ENCODE results near the gene NR4A3. TPM values are rescaled to one million over a fixed set of nuclear protein-coding genes. Genes with fewer than 3 reads are reported as not detected.
A peak's percentile ranks its signal among the peaks of the same experiment; 100 is the strongest.

NR4A3 gene
- polyA plus RNA-seq, 1 of the 3 experiments (the other 2 are of a cell fraction): 1.3 TPM

- H3K36me3 ChIP-seq (replicated peaks in 1 of 2; ENCODE audit: control insufficient read depth in 1 of 2, insufficient read depth in 2 of 2, low read length in 1 of 2): no peaks in the 10 kb centered on the region
- H2AFZ ChIP-seq (ENCODE audit: low read depth): peak overlapping the region; percentile 84; the same call in 1 of the 2 replicates
- H3K79me2 ChIP-seq (ENCODE audit: insufficient read depth): no peaks in the 10 kb centered on the region; the same call in 1 of the 2 replicates
- DNase-seq: peak; percentile 66
- no peaks in the 10 kb centered on the region for H3K9me3 ChIP-seq
- H3K9me2 ChIP-seq: no peaks in the 10 kb centered on the region
- H3K27ac ChIP-seq (ENCODE audit: low read depth in 2 of 2, low read length in 1 of 2): no peak overlapping the region; a peak in 1 of 4 replicates
- peak overlapping the region; percentile 95 for H3K4me2 ChIP-seq
- peak overlapping the region; percentile 91 to 97 for H3K4me3 ChIP-seq (ENCODE audit: low read depth in 2 of 2, low read length in 1 of 2)
- H3K9ac ChIP-seq: 0 out of 2 replicates have a peak overlapping the region, but pooled peaks have one; percentile 88
- no peak for TF ChIP-seq RCOR1 (IDR thresholded peaks at IDR 0.05; ENCODE audit: low read length)
- no peak for TF ChIP-seq POLR2AphosphoS5 (IDR thresholded peaks at IDR 0.05; ENCODE audit: low read depth, low read length)
- TF ChIP-seq, protein P1, sequence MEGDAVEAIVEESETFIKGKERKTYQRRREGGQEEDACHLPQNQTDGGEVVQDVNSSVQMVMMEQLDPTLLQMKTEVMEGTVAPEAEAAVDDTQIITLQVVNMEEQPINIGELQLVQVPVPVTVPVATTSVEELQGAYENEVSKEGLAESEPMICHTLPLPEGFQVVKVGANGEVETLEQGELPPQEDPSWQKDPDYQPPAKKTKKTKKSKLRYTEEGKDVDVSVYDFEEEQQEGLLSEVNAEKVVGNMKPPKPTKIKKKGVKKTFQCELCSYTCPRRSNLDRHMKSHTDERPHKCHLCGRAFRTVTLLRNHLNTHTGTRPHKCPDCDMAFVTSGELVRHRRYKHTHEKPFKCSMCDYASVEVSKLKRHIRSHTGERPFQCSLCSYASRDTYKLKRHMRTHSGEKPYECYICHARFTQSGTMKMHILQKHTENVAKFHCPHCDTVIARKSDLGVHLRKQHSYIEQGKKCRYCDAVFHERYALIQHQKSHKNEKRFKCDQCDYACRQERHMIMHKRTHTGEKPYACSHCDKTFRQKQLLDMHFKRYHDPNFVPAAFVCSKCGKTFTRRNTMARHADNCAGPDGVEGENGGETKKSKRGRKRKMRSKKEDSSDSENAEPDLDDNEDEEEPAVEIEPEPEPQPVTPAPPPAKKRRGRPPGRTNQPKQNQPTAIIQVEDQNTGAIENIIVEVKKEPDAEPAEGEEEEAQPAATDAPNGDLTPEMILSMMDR (IDR thresholded peaks at IDR 0.05): peak; percentile 48
- H3K27me3 ChIP-seq (ENCODE audit: insufficient read depth): no peaks in the 10 kb centered on the region
- CTCF ChIA-PET: interaction anchor here (1.0 kb wide), 2 partner anchors 14 to 526 kb away, joined by 4 to 5 read pairs; no protein-coding TSS in a partner anchor
- peaks cover 0 to 9% of the 10 kb centered on the region in 2 experiments; a peak in 1 of 4 replicates for H3K4me1 ChIP-seq (ENCODE audit: control insufficient read depth in 1 of 2, insufficient read depth in 2 of 2, low read depth in 1 of 2, low read length in 1 of 2)
- 89% methylated on average over 29 of the region's 56 CpGs for WGBS (ENCODE audit: low lambda C conversion rate)
- peaks cover 23% of the 10 kb centered on the region for H3F3A ChIP-seq (replicated peaks; ENCODE audit: insufficient read depth)
- no peaks in the 10 kb centered on the region; the same call in 1 of the 2 replicates for H4K20me1 ChIP-seq (ENCODE audit: insufficient read depth)
- POLR2A ChIA-PET: no interaction called here
Observed at GRCh38 chr9:99824378-99825171, 2.9 kb downstream of the NR4A3 start.

GRCh38 chr9:99825172-99826046 is 3.7 kb downstream of the NR4A3 start:
- Histone ChIP-seq H3K79me2 (ENCODE audit: insufficient read depth) (no peaks in the 10 kb centered on the region; the same call in 1 of the 2 replicates), H3K9me3 (no peaks in the 10 kb centered on the region), H3K27ac (ENCODE audit: low read depth in 2 of 2, low read length in 1 of 2) (no peak overlapping the region), H3K36me3 (replicated peaks in 1 of 2; ENCODE audit: control insufficient read depth in 1 of 2, insufficient read depth in 2 of 2, low read length in 1 of 2) (no peaks in the 10 kb centered on the region), H3K4me2 (no peak overlapping the region), H3K4me1 (ENCODE audit: control insufficient read depth in 1 of 2, insufficient read depth in 2 of 2, low read depth in 1 of 2, low read length in 1 of 2) (peaks cover 0 to 9% of the 10 kb centered on the region in 2 experiments; a peak in 1 of 4 replicates), H3K27me3 (ENCODE audit: insufficient read depth) (no peaks in the 10 kb centered on the region), H3K9ac (no peak overlapping the region), H4K20me1 (ENCODE audit: insufficient read depth) (no peaks in the 10 kb centered on the region; the same call in 1 of the 2 replicates), H3F3A (replicated peaks; ENCODE audit: insufficient read depth) (peaks cover 20% of the 10 kb centered on the region), H2AFZ (ENCODE audit: low read depth) (no peak overlapping the region), H3K4me3 (ENCODE audit: low read depth in 2 of 2, low read length in 1 of 2) (no peak overlapping the region), H3K9me2 (no peaks in the 10 kb centered on the region)
- no peak for DNase-seq
- ChIA-PET POLR2A (no interaction called here), CTCF (interaction anchor here (0.7 to 1.0 kb wide), 4 partner anchors 13 to 527 kb away, joined by 3 to 5 read pairs (median 4); no protein-coding TSS in a partner anchor)
- WGBS (ENCODE audit: low lambda C conversion rate): 94% methylated on average over 37 of the region's 44 CpGs
- TF ChIP-seq JUND (IDR thresholded peaks at IDR 0.05) (no peak), SIN3A (IDR thresholded peaks at IDR 0.05; ENCODE audit: borderline replicate concordance, low read depth, low read length) (no peak), RFX5 (IDR thresholded peaks at IDR 0.05; ENCODE audit: low read length) (no peak), REST (IDR thresholded peaks at IDR 0.05; ENCODE audit: low read depth, low read length) (no peak), TAF1 (IDR thresholded peaks at IDR 0.05; ENCODE audit: borderline replicate concordance, low read depth, low read length) (no peak), RAD21 (IDR thresholded peaks at IDR 0.05; ENCODE audit: low read length) (no peak), SMC3 (IDR thresholded peaks at IDR 0.05; ENCODE audit: low read depth, low read length) (no peak), IRF3 (IDR thresholded peaks at IDR 0.05; ENCODE audit: low read depth, low read length) (no peak)
- TF ChIP-seq, protein P2, sequence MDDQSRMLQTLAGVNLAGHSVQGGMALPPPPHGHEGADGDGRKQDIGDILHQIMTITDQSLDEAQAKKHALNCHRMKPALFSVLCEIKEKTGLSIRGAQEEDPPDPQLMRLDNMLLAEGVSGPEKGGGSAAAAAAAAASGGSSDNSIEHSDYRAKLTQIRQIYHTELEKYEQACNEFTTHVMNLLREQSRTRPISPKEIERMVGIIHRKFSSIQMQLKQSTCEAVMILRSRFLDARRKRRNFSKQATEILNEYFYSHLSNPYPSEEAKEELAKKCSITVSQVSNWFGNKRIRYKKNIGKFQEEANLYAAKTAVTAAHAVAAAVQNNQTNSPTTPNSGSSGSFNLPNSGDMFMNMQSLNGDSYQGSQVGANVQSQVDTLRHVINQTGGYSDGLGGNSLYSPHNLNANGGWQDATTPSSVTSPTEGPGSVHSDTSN (IDR thresholded peaks at IDR 0.05): no peak
- TF ChIP-seq, protein P1 (IDR thresholded peaks at IDR 0.05): no peak
